H9 (cell line): ENCODE results near the gene ZNF70. TPM values are rescaled to one million over a fixed set of nuclear protein-coding genes. Genes with fewer than 3 reads are reported as not detected.

Experiments
- DNase-seq: peaks from one replicate; pipeline ENCODE4 v3.0.0-alpha.2; 2017
- H2AFZ ChIP-seq: one replicate; pipeline ENCODE4 v1.6.1; 2013; ENCODE audit warnings: mild to moderate bottlenecking, low read length, control low read depth, moderate library complexity
- H2AK5ac ChIP-seq: 2 replicates; pipeline ENCODE4 v1.6.1; 2013; ENCODE audit warnings: low read length, control low read depth, mixed read lengths; ENCODE audit not compliant: insufficient read length
- H2BK120ac ChIP-seq: one replicate; pipeline ENCODE4 v1.6.1; 2013; ENCODE audit warnings: low read depth, mild to moderate bottlenecking, low read length, control low read depth, inconsistent platforms; ENCODE audit not compliant: poor library complexity, severe bottlenecking
- H2BK12ac ChIP-seq: 2 replicates; pipeline ENCODE4 v1.6.1; 2013; ENCODE audit warnings: low read length, control low read depth, mixed read lengths, low read depth; ENCODE audit not compliant: insufficient read length
- H2BK15ac ChIP-seq: 2 replicates; pipeline ENCODE4 v1.6.1; 2013; ENCODE audit warnings: low read depth, low read length, control low read depth
- H2BK20ac ChIP-seq: one replicate; pipeline ENCODE4 v1.6.1; 2013; ENCODE audit warnings: low read depth, mild to moderate bottlenecking, low read length, control low read depth, inconsistent platforms; ENCODE audit not compliant: poor library complexity, severe bottlenecking
- H2BK5ac ChIP-seq: 2 replicates; pipeline ENCODE4 v1.6.1; 2013; ENCODE audit warnings: low read length, control low read depth, mixed read lengths; ENCODE audit not compliant: insufficient read length
- H3K14ac ChIP-seq: 2 replicates; pipeline ENCODE4 v1.6.1; 2013; ENCODE audit warnings: low read length, control low read depth; ENCODE audit not compliant: insufficient read depth
- H3K18ac ChIP-seq: 2 replicates; pipeline ENCODE4 v1.6.1; 2013; ENCODE audit warnings: low read depth, mild to moderate bottlenecking, mixed read lengths, low read length, control low read depth; ENCODE audit not compliant: insufficient read length
- H3K23ac ChIP-seq: 2 replicates; pipeline ENCODE4 v1.6.1; 2013; ENCODE audit warnings: low read length, control low read depth, mixed read lengths, low read depth; ENCODE audit not compliant: insufficient read length
- H3K23me2 ChIP-seq: 2 replicates; pipeline ENCODE4 v1.6.1; 2013; ENCODE audit warnings: low read depth, mild to moderate bottlenecking, mixed read lengths, low read length, control low read depth; ENCODE audit not compliant: insufficient read length, poor library complexity, severe bottlenecking
- H3K27ac ChIP-seq: 2 replicates; pipeline ENCODE4 v1.5.1; 2013; ENCODE audit warnings: low read length, control low read depth, mixed read lengths, low read depth; ENCODE audit not compliant: insufficient read length
- H3K27me3 ChIP-seq: 2 replicates; pipeline ENCODE4 v1.6.1; 2013; ENCODE audit warnings: low read length, control low read depth, inconsistent platforms; ENCODE audit not compliant: insufficient read depth
- H3K4ac ChIP-seq: 2 replicates; pipeline ENCODE4 v1.6.1; 2013; ENCODE audit warnings: low read depth, mild to moderate bottlenecking, control low read depth, inconsistent platforms, low read length, moderate library complexity
- H3K4me1 ChIP-seq: 2 replicates; pipeline ENCODE4 v1.6.1; 2013; ENCODE audit warnings: low read length, control low read depth, inconsistent platforms; ENCODE audit not compliant: insufficient read depth
- H3K4me2 ChIP-seq: 2 replicates; pipeline ENCODE4 v1.6.1; 2013; ENCODE audit warnings: low read length, control low read depth, mixed read lengths; ENCODE audit not compliant: insufficient read length, insufficient read depth
- H3K56ac ChIP-seq: 2 replicates; pipeline ENCODE4 v1.6.1; 2013; ENCODE audit warnings: low read depth, mild to moderate bottlenecking, mixed read lengths, low read length, control low read depth; ENCODE audit not compliant: insufficient read length
- H3K79me1 ChIP-seq: 2 replicates; pipeline ENCODE4 v1.6.1; 2013; ENCODE audit warnings: low read depth, mild to moderate bottlenecking, moderate library complexity, low read length, control low read depth, inconsistent platforms; ENCODE audit not compliant: insufficient read depth, poor library complexity, severe bottlenecking
- H3K79me2 ChIP-seq: 2 replicates; pipeline ENCODE4 v1.6.1; 2013; ENCODE audit warnings: low read length, control low read depth, inconsistent platforms; ENCODE audit not compliant: insufficient read depth
- H3K9ac ChIP-seq: 2 replicates; pipeline ENCODE4 v1.6.1; 2013; ENCODE audit warnings: low read length, control low read depth, mixed read lengths; ENCODE audit not compliant: insufficient read length; ENCODE audit errors: extremely low read depth
- H3K9me3 ChIP-seq: one replicate; pipeline ENCODE4 v1.6.1; 2013; ENCODE audit warnings: low read depth, low read length, inconsistent platforms; ENCODE audit not compliant: control insufficient read depth
- H3T11ph ChIP-seq: one replicate; pipeline ENCODE4 v1.6.1; 2013; ENCODE audit warnings: mild to moderate bottlenecking, low read length, control low read depth, inconsistent platforms
- H4K20me1 ChIP-seq: one replicate; pipeline ENCODE4 v1.6.1; 2013; ENCODE audit not compliant: control insufficient read depth, insufficient read length, insufficient read depth
- H4K5ac ChIP-seq: 2 replicates; pipeline ENCODE4 v1.6.1; 2013; ENCODE audit warnings: low read depth, mild to moderate bottlenecking, mixed read lengths, low read length, control low read depth; ENCODE audit not compliant: insufficient read length
- H4K8ac ChIP-seq: replicated peaks from 2 replicates; pipeline ENCODE4 v1.6.1; 2013; ENCODE audit warnings: low read length, control low read depth, mixed read lengths, low read depth; ENCODE audit not compliant: insufficient read length
- H4K91ac ChIP-seq: 2 replicates; pipeline ENCODE4 v1.6.1; 2013; ENCODE audit warnings: low read depth, mild to moderate bottlenecking, moderate library complexity, mixed read lengths, low read length, control low read depth; ENCODE audit not compliant: insufficient read length
- H3K27ac Mint-ChIP-seq, 3 experiments: 2 replicates in 2 of 3; 3 replicates in 1 of 3; pipeline ENCODE4 v1.8.0; 2020 to 2021; ENCODE audit warnings: mixed read lengths in 3 of 3, mild to moderate bottlenecking in 1 of 3, moderate library complexity in 1 of 3
- H3K27me3 Mint-ChIP-seq: 2 replicates; pipeline ENCODE4 v1.8.0; 2021; ENCODE audit warnings: low read depth, mild to moderate bottlenecking, moderate library complexity, mixed read lengths
- H3K36me3 Mint-ChIP-seq, 3 experiments: 2 replicates in 2 of 3; 3 replicates in 1 of 3; pipeline ENCODE4 v1.8.0; 2020 to 2021; ENCODE audit warnings: low read depth in 3 of 3, mixed read lengths in 3 of 3; ENCODE audit not compliant: insufficient read depth in 1 of 3
- H3K4me1 Mint-ChIP-seq, 2 experiments: 2 replicates each; pipeline ENCODE4 v1.8.0; 2020; ENCODE audit warnings: mixed read lengths in 2 of 2
- H3K4me3 Mint-ChIP-seq, 2 experiments: 2 replicates in 1 of 2; 3 replicates in 1 of 2; pipeline ENCODE4 v1.8.0; 2020 to 2021; ENCODE audit warnings: mild to moderate bottlenecking in 2 of 2, mixed read lengths in 2 of 2, moderate library complexity in 1 of 2
- H3K9me3 Mint-ChIP-seq, 2 experiments: 2 replicates in 1 of 2; 3 replicates in 1 of 2; pipeline ENCODE4 v1.8.0; 2020; ENCODE audit warnings: mild to moderate bottlenecking in 2 of 2, mixed read lengths in 2 of 2, moderate library complexity in 1 of 2
- CTCF ChIP-seq: fragments of 200-600 bp; sonication (generic); conservative IDR thresholded peaks from 3 replicates; pipeline ENCODE4 v1.8.0; 2021; ENCODE audit warnings: antibody characterized with exemption, mild to moderate bottlenecking
- WGBS: extraction: QIAGEN DNeasy Blood & Tissue Kit; methylation state at CpG from one replicate; pipeline ENCODE4 v1.1.7; 2013; ENCODE audit warnings: missing lambda C conversion rate, low lambda C conversion rate, mixed read lengths; ENCODE audit not compliant: insufficient read length; ENCODE audit errors: extremely low coverage; 5-methylcytosine and 5-hydroxymethylcytosine counted together
- total RNA-seq: library from RNA; stranded (reverse); gene quantifications from 2 replicates; pipeline ENCODE4 v1.2.1, GENCODE V29; 2021

The ZNF70 gene
- total RNA-seq, 1 experiment from 2014 or later = 3.5 TPM

DNA sequence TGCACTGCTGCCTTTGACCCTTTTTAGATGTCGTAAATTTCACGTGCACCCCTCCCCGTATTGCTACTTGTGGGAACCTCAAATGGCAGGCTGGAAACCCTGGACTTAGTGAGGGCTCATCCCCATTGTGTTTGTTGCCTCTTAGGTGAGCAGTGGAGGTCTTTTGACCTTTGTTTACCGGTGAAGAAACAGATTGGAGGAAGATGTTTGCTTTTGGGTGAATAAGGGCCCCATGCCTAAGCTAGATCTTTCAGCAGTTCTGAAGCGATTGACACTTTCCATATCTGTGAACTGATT, 36.6 kb upstream of the ZNF70 start:
- Mint-ChIP-seq H3K27me3 (no peaks in the 10 kb centered on the region), H3K36me3 (peaks cover 2 to 17% (median 16%) of the 10 kb centered on the region in 3 experiments; a peak in 6 of 7 replicates), H3K4me3 (peak overlapping the region; percentile 88 to 95), H3K4me1 (peaks cover 22 to 30% of the 10 kb centered on the region in 2 experiments), H3K9me3 (no peaks in the 10 kb centered on the region), H3K27ac (peak overlapping the region; percentile 78 to 88 (median 83); a peak in 6 of 7 replicates)
- peak overlapping the region; percentile 75 for H3K9ac ChIP-seq
- no peak overlapping the region for H3K23ac ChIP-seq
- no peak overlapping the region for H2BK15ac ChIP-seq
- no peak overlapping the region for H3K14ac ChIP-seq
- H3K79me1 ChIP-seq = no peaks in the 10 kb centered on the region
- no peak overlapping the region for H2AFZ ChIP-seq
- no peak overlapping the region for H3K27ac ChIP-seq
- H4K20me1 ChIP-seq = no peaks in the 10 kb centered on the region
- H4K5ac ChIP-seq = no peak overlapping the region
- no peak overlapping the region for H2BK12ac ChIP-seq
- peaks cover 2% of the 10 kb centered on the region for H3K23me2 ChIP-seq
- peaks cover 16% of the 10 kb centered on the region; the same call in 1 of the 2 replicates for H3K79me2 ChIP-seq
- no peak overlapping the region for H2AK5ac ChIP-seq
- no peak for DNase-seq
- H4K91ac ChIP-seq = no peak overlapping the region
- H4K8ac ChIP-seq = no peak overlapping the region
- no peak overlapping the region for H3K56ac ChIP-seq
- no peak overlapping the region for H2BK20ac ChIP-seq
- H2BK120ac ChIP-seq = no peak overlapping the region
- H3T11ph ChIP-seq = no peak overlapping the region
- H3K4me1 ChIP-seq = peaks cover 2% of the 10 kb centered on the region; the same call in 1 of the 2 replicates
- no peak overlapping the region for H2BK5ac ChIP-seq
- H3K4ac ChIP-seq = no peak overlapping the region
- H3K4me2 ChIP-seq = peak overlapping the region; percentile 70
- WGBS = no CpG with 5 or more reads among the region's 5 CpGs
- no peak overlapping the region for H3K18ac ChIP-seq
- H3K27me3 ChIP-seq = no peaks in the 10 kb centered on the region
- no peaks in the 10 kb centered on the region for H3K9me3 ChIP-seq
- TF ChIP-seq CTCF = no peak
